NB4 (cell line): ENCODE data around the gene FILIP1L.

Experiments
- MYC ChIP-seq: IDR thresholded peaks from 2 replicates; pipeline ENCODE4 v1.6.1; 2011; ENCODE audit warnings: low read depth, low read length
- TF ChIP-seq, protein P1 (sequence below): IDR thresholded peaks from 2 replicates; pipeline ENCODE4 v1.6.1; 2011; ENCODE audit warnings: low read depth, low read length
- TF ChIP-seq, protein P2 (sequence below): IDR thresholded peaks from one replicate; pipeline ENCODE4 v1.5.1; 2012; ENCODE audit warnings: low read depth, low read length

GRCh38 chr3:100004931-100005330, 109.4 kb downstream of the FILIP1L start:
- TF ChIP-seq, protein P1, sequence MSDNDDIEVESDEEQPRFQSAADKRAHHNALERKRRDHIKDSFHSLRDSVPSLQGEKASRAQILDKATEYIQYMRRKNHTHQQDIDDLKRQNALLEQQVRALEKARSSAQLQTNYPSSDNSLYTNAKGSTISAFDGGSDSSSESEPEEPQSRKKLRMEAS, result no peak
- TF ChIP-seq, protein P2, sequence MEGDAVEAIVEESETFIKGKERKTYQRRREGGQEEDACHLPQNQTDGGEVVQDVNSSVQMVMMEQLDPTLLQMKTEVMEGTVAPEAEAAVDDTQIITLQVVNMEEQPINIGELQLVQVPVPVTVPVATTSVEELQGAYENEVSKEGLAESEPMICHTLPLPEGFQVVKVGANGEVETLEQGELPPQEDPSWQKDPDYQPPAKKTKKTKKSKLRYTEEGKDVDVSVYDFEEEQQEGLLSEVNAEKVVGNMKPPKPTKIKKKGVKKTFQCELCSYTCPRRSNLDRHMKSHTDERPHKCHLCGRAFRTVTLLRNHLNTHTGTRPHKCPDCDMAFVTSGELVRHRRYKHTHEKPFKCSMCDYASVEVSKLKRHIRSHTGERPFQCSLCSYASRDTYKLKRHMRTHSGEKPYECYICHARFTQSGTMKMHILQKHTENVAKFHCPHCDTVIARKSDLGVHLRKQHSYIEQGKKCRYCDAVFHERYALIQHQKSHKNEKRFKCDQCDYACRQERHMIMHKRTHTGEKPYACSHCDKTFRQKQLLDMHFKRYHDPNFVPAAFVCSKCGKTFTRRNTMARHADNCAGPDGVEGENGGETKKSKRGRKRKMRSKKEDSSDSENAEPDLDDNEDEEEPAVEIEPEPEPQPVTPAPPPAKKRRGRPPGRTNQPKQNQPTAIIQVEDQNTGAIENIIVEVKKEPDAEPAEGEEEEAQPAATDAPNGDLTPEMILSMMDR, result no peak
- TF ChIP-seq MYC, result no peak
